Measurements from ENCODE around the gene ARL15.
A peak's percentile ranks its signal among the peaks of the same experiment; 100 is the strongest.
"Not testable (repeated sequence)": the region's sequence is repeated elsewhere in the genome, so short reads cannot be mapped to it uniquely, and the experiment has no call there.

The ARL15 gene

DNA sequence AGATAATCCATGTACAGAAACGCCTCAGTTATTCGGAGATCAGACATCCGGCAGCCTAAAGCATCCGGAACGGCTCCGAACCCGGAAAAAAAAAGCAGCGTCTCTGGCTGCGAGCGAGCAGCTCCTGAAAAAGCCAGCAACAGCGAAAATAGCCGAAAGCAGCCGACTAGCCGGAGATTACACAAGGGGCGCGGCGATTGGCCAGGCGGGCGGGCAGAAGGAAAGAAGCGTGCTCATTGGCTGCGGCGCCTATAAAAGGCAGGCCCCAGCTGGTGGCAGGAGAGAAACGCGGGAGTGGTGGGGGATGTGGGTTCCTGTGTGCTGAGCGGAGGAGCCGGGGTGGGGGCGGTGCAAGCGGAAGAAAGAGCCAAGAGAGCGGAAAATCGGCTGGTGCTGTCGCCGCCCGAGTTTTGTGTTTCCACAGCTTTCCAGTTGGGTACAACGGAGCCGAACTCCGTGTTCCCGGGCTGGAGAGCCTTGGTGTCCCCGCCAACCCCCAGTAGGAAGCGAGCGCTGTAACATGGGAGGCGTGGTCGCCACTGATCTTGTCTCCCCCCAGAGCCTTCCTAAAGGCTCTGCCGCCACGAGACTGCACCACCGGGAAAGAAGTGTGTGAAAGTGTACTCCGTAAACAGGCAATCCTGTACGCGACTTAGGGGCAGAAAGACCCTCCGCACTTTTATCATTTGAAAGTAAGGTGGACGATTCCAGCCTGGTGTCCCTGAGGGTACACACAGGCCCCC, at the start of gene ARL15:
Gene ARL15, minus strand, starts transcription at position 141 of the 743 bp plus-strand sequence.
- peak; percentile 98 for DNase-seq (ENCODE audit: low spot score)

DNA sequence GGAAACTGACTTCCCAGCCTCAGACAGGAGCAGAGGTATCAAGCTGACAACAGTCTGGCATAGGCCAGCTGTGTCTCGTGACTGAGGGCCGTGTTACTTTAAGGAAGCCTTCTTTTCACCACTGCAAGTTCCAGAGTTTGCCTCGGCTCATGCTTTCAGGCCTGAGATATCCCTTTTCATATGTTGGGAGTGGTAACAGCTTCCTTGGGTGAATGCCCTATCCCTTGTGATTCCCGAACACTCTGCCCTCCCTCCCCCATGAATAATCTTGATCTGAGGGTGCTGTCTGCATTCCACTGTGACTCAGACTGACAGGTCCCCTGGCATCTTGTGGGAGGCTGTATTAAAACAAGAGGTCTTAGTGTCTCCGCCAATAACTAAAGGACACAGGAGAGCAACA, 49.7 kb upstream of the ARL15 start:
- DNase-seq (ENCODE audit: low spot score), result no peak

DNA sequence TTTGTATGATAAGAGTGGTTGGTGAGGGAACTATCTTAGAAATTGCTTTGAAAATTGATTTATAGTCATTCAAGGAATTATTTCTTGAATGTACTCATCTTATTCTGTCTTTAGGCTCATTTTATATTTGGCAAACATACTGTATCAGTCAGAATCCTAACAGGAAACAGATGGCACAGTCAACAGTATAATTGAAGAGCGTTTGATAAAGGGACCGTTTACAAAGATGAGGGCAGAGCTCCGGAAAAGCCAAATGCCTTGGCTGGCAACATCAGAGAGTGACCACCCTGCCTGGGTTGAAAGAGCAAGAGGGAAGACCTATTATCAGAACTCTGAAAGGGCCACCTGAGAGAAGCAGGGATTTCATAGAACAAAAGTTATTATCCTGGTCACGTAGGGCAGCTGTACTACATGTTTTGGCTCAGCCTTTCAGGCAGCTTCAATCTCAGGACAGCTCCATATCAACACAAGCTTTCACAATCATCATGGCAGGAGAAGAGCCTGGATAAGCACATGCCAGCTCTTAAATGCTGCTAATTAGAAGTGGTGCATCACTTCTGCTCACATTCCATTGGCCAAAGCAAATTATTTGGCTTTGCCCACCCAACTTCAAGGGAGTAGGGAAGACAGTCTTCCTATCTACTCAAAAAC, 47.2 kb upstream of the ARL15 start:
- no peak for DNase-seq (ENCODE audit: low spot score)

DNA sequence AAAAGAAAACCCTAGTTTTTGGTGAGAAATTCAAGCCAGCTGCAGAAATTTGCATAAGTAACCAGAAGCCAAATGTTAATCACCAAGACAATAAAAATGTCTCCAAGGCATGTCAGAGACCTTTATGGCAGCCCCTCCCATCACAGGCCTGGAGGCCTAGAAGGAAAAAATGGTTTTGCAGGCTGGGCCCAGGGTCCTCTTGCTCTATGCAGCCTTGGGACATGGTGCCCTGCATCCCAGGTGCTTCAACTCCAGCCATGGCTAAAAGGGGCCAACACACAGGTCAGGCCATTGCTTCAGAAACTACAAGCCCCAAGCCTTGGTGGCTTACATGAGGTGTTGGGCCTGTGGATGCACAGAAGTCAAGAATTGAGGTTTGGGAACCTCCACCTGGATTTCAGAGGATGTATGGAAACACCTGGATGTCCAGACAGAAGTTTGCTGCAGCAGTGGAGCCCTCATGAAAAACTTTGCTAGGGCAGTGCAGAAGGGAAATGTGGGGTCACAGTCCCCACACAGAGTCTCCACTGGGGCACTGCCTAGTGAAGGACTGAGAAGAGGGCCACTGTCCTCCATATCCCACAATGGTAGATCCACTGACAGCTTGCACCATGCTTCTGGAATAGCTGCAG, 43.7 kb upstream of the ARL15 start:
- not testable (repeated sequence) for DNase-seq (ENCODE audit: low spot score)

DNA sequence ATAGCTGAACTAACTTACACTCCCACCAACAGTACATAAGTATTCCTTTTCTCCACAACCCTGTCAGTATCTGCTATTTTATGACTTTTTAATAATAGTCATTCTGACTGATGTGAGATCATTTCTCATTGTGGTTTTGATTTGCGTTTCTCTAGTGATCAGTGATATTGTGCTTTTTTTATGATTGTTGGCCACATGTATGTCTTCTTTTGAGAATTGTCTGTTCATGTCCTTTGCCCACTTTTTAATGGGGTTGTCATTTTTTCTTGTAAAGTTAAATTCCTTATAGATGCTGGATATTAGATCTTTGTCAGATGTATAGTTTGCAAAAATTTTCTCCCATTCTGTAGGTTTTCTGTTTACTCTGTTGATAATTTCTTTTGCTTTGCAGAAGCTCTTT, 42.2 kb upstream of the ARL15 start:
- DNase-seq (ENCODE audit: low spot score), result not testable (repeated sequence)

DNA sequence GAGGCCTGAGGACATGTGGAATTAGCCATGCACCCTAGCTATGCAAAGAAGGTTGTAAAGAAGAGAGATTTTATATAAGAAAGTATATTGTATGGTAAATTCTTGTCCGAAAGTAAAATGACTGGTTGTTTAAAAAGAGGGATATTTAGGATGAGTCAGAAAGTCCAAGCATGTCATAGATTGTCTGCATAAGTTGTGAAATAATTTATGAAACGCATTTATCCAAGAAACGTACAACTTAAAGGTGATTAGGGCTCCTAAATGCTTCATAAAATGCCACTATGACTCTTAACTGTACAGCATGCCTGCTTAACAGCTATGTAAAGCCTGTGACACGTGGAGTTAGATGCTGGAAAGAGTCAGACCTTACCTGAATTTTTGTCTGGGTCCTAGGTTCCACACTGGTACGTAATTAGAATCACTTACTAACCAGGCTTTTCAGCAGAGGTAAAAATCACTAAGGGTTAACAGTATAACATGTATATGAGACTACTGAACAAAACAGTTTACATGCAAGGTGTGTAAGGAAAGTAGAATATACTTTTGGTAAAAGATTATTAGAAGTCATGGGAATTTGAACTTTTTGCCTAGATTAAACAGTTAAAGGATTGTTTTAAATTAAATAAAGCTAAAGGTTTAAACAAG, 37.0 kb upstream of the ARL15 start:
- DNase-seq (ENCODE audit: low spot score), result no peak

DNA sequence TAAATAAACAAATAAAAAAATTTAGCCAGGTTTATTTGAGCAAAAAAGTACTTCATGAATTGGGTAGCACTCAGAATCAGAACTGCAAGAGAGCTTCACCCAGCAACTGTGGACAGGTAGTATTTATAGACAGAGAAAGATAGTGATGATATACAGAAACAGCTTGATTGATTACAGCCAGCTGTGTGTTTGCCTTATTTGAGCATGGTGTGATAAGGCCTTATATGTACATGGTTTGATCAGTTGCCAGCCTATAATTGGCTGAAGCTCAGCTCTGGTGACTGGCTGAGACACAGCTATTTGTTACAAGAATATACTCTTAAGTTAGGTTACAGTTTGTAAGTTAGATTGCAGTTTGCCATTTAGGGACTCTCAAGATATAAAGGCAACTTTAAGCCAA, 34.3 kb upstream of the ARL15 start:
- DNase-seq (ENCODE audit: low spot score), result no peak

DNA sequence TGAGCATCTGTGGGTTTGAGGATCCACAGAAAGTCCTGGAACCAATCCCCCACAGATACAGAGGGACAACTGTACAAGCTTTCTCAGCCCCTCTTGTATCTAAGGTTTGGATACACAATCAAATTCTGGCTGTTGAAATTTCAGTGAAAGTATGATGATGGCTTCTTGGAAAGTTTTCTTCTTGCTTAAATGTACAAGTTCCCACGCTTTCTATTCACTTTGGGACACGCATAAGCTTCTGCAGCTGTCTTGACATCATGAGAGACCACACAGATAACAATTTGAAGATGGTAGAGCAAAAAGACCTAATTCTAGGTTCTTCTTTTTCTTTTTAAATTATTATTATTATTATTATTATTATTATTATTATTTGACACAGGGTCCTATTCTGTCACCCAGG, 31.6 kb upstream of the ARL15 start:
- DNase-seq (ENCODE audit: low spot score), result no peak

DNA sequence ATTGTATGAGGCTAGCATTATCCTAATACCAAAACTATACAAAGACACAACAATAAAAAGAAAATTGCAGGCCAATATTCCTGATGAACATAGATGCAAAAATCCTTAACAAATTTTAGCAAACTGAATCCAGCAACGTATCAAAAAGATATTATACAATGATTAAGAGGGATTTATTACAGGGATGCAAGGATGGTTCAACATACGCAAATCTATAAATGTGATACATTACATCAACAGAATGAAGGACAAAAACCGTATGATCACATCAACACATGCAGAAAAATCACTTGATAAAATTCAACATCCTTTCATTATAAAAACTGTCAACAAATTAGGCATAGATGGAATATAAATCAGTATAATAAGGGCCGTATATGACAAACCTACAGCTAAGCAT, 27.1 kb upstream of the ARL15 start:
- no peak for DNase-seq (ENCODE audit: low spot score)

DNA sequence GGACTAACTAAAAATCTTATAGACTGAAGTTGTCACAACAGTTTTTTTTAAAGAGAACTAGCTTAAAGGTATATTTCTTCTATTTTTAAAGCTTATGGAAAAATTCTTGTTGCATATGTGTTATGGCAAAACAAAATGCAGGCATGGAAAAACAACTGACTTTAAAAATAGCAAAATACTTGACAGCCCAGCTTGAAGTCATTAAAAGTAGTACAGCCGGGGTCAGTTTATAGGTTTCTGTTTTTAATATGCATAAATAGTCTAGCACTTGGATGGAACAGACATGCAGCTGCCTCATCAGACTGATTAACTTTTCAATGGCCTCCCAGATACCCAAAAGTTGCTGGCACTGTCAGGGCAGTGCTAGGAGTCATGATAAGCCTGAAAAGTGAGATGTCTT, 22.3 kb upstream of the ARL15 start:
- no peak for DNase-seq (ENCODE audit: low spot score)

DNA sequence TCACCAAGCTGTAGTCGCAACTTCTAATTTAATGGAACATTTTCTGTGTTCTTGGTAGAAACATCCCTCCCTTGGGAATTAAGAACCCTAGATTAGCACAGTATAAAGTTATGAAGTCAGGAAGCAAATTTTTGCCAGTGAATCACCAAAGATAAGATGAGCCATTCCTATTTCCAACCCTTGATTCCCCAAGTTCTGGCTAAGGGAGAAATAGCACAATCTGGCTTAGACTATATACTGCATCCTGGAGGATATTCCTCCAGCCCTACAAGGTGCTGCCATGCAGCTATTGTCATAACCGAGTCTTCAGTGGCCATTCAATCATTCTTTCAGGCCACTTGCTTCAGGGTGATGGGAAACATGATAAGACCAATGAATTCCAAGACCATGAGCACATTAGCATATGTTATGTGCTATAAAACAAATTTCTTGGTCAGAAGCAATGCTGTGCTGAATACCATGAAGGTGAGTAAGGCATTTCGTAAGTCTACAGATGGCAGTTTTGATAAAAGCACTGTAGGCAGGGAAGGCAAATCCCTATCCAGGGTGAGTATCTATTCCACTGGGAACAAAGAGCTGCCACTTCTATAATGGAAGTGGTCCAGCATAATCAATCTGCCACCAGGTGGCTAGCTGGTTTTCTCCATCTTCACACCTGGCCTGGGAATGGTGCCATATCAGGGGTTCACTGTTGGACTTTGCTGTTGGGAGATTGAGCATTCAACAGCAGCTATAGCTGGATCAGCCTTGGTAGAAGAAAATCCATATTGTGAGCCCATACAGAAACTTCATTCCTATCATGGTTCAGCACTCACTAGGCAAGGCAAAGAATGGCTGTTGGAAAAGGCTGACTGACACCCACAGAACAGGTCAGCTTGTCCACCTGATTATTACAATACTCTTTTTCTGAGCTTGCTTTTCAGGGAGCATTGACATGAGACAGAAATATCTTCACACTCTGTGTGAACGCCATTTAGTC, 19.6 kb upstream of the ARL15 start:
- no peak for DNase-seq (ENCODE audit: low spot score)

DNA sequence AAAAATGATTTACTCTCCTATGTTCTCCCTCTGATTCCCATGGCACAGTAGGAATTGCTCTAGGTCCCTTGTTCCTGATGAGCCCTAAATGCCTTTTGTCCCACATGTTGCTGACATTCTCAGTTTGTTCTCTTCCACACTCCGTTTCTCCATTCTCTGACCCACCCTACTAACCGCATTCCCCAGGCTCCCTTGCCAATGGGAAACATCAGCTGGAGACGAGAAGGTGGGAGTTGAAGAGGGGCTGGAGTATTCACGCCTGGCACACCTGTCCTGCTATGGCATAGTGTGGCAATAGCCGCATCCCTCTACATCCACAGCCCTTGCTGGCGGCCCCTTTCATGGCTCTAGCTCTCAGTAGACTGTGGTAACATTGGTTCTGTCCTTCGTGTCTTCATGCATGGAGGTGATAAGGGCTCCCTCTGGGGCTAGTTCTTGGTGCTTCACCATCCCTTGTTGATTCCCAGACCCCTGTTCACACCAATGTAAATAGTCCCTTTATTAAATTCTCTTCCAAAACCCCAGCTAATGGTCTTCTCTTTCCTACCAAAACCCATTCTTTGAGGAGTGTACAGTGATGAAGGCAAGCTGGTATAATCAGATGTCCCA, 16.4 kb upstream of the ARL15 start:
- no peak for DNase-seq (ENCODE audit: low spot score)

DNA sequence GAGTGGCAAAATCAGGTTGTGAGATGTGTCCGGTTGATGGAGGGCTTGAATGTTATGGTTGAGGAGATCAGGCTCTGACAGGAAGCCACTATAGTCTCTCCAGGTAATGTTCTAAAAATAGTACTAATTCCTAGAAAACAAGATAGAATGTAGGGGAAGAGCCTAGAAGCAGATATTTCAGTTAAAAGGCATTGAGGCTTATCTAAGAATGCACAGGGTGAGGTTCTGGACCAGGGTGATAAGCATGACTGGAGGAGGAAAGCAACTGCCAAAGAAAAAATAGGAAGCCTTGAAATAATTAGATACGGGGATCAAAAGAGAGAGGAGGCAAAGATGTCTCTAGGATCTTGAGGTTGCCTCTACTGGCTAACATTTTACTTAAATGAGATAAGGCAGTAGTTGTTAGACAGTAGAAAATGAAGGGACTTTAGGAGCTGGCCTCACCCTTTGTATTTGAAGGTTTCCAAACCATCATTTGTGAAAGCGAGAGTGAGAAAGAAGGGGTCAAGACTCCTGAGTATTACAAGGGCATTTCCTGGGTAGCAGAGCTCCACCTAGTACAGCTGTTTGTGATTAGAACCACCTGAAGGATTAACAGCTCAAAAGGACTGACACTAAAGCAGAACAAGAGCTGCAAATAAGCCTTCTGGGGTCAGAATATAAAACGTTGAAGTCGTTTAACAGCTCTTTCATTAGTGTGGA, 15.4 kb upstream of the ARL15 start:
- DNase-seq (ENCODE audit: low spot score), result no peak

DNA sequence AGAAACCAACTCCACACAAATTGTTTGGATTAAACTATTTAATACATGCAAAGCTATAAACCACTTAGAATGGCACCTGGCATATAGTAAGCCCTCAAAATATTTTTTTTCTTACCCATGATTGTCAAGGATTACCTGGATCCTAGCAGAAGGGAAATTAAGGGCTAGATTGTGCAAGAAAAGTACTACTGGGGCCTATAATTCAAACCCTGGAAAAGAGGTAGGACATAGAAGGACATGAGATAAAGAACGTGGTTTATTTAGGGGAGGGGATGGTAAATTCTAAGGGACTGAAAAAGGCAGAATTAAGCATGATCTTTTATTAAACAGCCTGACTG, 14.9 kb upstream of the ARL15 start:
- no peak for DNase-seq (ENCODE audit: low spot score)

DNA sequence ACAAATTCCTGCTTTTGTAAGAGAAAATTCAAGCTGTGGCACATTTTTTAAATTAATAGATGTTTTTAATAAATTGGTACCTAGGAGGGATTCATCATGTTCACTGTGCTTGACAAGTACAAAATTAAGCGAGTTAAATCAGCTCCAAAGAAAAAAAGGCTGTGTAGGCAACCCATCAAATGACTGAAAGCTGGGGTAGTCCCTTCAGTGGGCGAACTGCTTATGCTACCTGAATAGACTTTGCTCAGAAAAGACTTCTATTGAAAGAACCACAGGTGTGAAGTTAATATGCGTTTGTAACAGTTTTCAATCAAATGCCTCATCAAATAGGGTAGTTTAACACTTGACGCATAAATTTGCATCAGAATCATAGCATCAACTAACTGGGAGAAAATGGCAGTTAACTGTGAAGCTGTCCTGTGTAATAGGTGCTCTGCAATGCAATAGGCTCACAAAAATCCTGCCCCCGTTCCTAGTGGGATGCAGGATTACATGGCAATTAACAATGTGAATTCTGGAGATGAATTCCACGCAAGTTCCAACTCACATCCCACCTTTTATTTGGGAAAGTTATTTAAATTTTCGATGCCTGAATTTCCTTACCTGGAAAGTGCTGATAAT, 14.4 kb upstream of the ARL15 start:
- no peak for DNase-seq (ENCODE audit: low spot score)

DNA sequence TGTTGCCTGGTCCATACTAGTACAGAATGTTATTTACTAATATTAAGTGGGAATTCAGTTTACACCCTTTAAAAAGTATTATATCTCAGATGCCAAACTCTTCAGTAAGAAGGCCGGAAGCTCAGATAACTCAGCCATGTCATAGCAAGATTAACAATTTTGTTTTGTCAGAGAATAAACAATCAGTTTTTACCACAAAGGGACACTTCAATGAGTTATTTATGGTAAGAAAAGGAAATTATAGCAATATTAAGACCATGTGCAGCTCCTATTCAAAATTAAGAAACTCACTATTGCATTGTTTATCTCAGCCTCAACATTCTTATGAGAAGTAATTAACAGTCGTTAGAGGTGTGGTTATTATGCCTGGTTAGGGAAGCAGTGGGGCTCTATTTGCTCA, 13.1 kb upstream of the ARL15 start:
- no peak for DNase-seq (ENCODE audit: low spot score)

DNA sequence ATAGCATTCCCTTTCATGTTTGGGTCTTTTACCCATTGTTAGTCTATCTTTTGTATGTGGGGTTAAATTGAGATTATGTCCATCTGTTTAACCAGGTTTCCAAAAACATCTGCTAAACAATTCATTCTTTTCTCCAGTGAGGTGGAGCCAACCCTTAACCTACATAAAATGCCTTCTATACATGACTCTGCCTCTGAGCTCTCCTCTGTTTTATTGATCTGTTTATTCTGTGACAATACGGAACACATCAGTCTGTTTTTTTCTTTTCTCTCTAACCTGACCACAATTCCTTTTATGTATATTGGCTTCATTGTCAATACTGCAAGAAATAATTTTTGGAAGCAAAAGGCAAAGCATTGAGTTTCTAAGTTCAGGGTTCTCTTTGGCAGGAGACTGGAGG, 9.9 kb upstream of the ARL15 start:
- DNase-seq (ENCODE audit: low spot score), result no peak

DNA sequence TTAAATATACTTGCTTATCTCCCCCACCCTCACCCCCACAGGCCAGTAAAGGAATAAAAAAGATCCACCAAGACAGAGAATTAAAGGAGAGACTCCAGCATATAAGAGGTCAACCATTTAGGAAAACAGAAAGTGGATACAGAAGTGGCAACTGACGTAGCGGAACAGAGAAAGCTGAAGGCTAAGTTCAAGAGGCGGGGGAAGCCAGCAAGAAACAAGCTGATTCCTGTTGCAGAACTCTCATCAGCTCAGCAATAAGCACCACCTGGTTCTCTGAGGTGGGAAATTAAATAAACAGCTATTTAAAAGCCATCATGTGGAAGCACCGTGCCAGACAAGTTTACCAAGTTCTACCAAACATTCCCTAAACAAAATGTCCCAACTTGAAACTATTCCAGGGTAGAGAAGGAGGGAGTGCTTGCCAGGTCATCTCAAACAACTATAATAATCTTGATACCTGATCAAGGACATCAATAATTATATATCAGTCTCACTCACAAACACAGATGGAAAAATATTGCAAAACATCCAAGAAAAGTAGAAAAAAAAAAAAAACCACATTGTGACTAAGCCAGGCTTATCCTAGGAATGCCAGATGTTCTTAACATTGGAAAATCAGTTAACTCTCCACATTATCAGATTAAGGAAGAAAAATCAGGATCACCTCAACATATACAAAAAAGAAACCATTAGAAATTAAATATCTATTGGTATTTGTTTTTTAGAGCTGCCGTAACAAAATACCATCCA, 7.3 kb upstream of the ARL15 start:
- no peak for DNase-seq (ENCODE audit: low spot score)

DNA sequence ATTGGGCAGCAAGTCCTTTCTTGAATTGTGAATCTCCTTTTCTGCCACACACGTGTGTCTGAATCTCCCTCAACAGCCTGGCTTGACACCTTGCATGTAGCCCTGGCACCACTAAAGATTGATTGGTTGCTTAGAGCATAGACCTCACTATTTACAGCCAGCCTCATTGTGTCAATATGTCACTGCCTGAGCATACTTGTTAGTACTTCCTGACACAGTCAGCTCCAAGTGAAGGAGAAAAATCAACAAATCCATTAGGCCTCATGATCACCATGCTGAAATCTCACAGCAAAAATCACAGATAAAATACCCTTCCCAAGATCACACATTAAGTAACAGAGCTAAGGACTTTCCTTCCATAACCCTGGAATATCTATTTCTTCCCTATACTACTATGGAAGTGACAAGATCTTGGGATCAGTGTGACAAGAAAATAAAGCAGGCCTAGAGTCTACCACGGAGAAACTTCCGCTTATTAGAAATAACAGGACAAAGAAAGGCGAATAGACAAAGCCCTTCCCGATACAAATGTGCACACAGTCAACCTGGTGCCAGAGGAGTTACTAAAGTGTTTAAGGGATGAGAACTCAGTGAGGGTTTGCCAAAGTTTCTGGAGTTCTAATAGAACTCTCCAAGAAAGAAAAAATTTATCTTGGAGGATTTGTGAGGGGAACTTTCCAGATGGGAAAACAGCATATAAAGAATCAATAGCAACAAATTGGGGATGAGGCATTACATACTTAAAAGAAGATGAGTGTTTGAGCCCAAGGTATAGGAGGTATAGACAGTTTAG, 5.6 kb upstream of the ARL15 start:
- no peak for DNase-seq (ENCODE audit: low spot score)
